Medulla oblongata (tissue), 1 donor: ENCODE data around the gene EFEMP1.
"Not testable (repeated sequence)": the region's sequence is repeated elsewhere in the genome, so short reads cannot be mapped to it uniquely, and the experiment has no call there.

Source experiments
- DNase-seq: peaks from one replicate; pipeline ENCODE4 v3.0.0-alpha.2; 2015; ENCODE audit errors: extremely low spot score

EFEMP1 gene

GRCh38 chr2:55865096-55865835 is 58.3 kb downstream of the EFEMP1 start:
- no peak for DNase-seq

GRCh38 chr2:55864351-55865084 is 59.1 kb downstream of the EFEMP1 start:
- DNase-seq, result no peak

GRCh38 chr2:55862673-55863390 is 60.8 kb downstream of the EFEMP1 start:
- DNase-seq, result peak; percentile 27

GRCh38 chr2:55862246-55862645 is 61.3 kb downstream of the EFEMP1 start:
- DNase-seq, result peak; percentile 22

GRCh38 chr2:55861733-55862132 is 61.8 kb downstream of the EFEMP1 start:
- no peak for DNase-seq

GRCh38 chr2:55860832-55861231 is 62.8 kb downstream of the EFEMP1 start:
- DNase-seq, result no peak

- no peak for DNase-seq
Observed at GRCh38 chr2:55859875-55860274, 63.7 kb downstream of the EFEMP1 start.

DNA sequence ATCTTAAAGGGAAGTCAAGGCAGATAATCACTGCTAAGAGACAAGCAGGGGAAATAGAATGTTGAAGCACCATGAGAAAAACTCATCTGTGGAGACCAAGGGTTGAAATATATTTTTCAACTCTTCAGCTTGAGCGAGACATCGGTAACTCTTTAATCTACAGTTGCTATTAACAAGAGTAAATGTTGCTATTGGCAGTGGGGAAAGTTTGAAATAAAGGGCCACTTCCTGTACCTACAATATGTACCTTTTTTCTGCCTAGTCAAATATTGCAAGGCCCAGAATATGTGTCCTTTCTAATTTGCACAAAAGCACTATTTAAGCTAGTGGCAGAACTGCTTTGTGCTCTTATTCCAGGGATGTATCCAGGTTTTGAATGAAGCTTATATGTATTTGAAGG is 65.8 kb downstream of the EFEMP1 start:
- DNase-seq, result no peak

DNA sequence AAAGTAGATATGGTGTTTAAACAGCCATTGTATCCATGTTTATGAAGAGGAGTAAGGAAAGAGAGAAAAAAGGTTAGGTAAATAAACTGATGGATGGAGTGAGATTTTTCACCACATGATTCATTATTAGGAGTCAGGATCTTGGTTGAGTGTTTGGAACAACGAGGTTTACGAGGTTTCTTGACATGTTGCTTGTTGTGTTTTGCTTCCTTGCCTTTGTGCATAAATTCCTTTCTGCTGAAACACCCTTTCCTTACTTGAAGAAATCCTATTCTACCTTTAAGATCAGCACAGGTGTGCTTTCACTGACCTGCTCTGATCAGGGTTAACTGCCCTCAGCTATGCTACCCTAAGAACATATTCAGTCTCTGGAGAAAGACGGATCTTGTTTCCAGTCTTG is 66.6 kb downstream of the EFEMP1 start:
- DNase-seq, result no peak

DNA sequence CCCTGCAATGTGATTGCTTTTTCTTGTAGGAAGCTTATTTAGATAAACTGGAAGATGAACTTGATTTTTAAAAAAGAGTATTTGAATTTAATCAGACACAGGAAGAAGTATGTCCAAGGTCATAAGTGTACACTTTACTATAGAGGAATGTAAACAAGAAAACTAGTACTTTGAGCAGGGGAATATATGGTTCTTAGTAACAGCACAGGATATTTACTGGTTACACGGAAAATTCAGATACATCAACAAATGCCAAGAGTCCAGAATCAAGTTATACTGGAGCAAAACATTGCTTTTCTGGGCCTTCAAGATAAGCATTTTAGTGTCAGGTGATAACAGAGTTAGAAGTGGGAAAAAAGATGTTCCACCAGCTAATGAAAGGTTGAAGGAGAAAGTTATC is 75.5 kb downstream of the EFEMP1 start:
- no peak for DNase-seq

DNA sequence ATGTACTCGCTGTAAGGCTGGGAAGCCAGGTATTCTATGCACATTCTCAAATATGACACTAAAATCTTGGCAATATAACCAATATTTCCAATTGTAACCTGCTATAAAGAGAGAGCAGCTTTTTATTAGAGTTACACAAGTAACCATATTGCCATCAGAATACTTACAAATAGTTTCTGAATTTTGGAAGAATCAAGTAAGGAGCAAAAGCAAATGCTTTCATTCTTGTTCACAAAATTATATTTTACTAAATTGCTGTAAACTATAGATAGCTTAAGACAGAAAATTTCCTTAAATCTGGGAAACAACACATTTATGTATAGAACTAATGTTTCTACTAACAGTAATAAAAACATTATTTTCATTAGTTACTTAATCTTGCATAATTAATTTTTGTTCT is 77.2 kb downstream of the EFEMP1 start:
- no peak for DNase-seq

- no peak for DNase-seq
Observed at GRCh38 chr2:55844986-55845385, 78.6 kb downstream of the EFEMP1 start.

DNA sequence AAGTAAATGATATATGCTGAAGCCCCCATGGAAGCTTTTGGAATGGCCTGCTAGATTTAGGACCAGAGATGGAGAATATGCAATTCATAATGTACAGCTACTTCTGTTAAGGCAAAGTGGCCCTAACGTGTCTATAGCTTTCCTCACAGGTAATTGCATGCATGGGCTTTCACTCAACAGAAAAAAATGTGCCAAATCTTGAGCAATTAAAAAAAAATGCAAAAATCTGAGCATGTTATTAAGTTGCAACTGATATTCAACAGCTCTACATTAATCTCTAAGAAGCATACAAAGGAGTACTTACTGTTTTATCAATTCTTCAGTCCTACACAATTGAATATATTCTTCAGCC is 79.6 kb downstream of the EFEMP1 start:
- DNase-seq, result no peak

- DNase-seq, result no peak
Observed at GRCh38 chr2:55843096-55843993, 80.2 kb downstream of the EFEMP1 start.

DNA sequence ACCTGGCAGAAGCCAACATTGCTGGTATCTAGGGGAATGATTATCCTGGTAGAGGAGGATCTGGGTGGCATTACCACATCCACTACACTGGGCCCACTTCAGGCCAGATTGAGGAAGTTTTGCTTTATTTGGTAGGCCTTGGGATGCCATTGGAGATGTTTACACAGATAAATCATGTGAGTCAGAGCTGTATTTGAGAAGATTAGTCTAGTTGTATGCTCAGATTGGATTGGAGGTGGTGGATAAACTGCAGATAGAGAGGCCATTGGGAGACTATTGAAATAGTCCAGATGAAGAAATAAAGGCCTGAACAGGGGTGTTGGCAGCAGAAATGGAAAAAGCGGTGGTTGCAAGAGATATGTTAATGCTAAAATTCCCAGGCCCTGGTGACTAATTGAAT is 81.5 kb downstream of the EFEMP1 start:
- DNase-seq, result no peak

GRCh38 chr2:55840460-55840859 is 83.1 kb downstream of the EFEMP1 start:
- no peak for DNase-seq

DNA sequence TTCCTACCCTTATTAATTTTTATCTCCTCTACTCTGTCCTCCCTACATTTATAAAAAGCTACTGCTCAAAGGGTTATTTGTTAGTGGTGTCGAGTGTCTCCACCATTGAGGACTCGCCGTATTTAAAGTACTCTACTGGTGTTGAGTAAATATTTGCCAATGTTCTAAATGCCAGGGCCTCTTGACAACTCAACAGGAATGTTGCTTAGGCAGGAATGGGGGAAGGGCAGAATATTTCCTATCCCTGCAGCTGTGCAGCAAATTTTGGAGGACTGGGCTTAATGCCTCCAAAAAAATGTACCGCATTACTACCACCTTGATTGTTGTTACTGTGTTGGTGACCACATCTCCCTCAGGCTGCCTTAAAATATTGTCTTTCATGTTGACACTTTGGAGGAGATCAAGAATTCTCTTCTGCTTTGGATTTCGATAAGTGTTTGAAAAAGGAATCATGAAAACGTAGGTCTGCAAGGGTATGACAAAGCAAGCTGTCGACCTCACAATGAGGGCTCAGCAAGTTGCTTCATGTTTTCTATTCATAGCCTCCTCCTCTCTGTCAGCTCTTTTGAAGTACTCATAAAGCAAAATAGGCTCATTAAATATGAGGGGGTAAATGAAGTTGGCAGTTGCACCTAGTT is 84.3 kb downstream of the EFEMP1 start:
- no peak for DNase-seq

GRCh38 chr2:55838653-55839052 is 84.9 kb downstream of the EFEMP1 start:
- DNase-seq, result no peak

GRCh38 chr2:55838117-55838516 is 85.5 kb downstream of the EFEMP1 start:
- DNase-seq, result not testable (repeated sequence)

- DNase-seq, result no peak
Observed at GRCh38 chr2:55837073-55837472, 86.5 kb downstream of the EFEMP1 start.

- not testable (repeated sequence) for DNase-seq
Observed at GRCh38 chr2:55831671-55832410, 91.7 kb downstream of the EFEMP1 start.
